HG02642 (cell line): Measurements from ENCODE around the gene NCF1.
"Not testable (repeated sequence)": the region's sequence is repeated elsewhere in the genome, so short reads cannot be mapped to it uniquely, and the experiment has no call there.

ENCODE experiments used
- ATAC-seq: cut with Tn5 transposase; IDR thresholded peaks from one replicate; pipeline ENCODE4 v1.9.1; 2021; ENCODE audit warnings: mild to moderate bottlenecking; ENCODE audit not compliant: unreplicated experiment, poor library complexity

NCF1 gene

GRCh38 chr7:74773760-74774750 is at the start of gene NCF1:
Gene NCF1, plus strand, starts transcription at chr7:74774011. Its CDS starts 21 bp downstream, at chr7:74774032.
- ATAC-seq = peak; percentile 86

GRCh38 chr7:74725840-74726239 is 48.0 kb upstream of the NCF1 start:
- ATAC-seq = no peak

- ATAC-seq = no peak
Measured at GRCh38 chr7:74726309-74727101, 47.3 kb upstream of the NCF1 start.

- not testable (repeated sequence) for ATAC-seq
Measured at GRCh38 chr7:74728686-74729085, 45.1 kb upstream of the NCF1 start.

- ATAC-seq = not testable (repeated sequence)
Measured at GRCh38 chr7:74730186-74730585, 43.6 kb upstream of the NCF1 start.

- ATAC-seq = not testable (repeated sequence)
Measured at GRCh38 chr7:74739974-74740703, 33.7 kb upstream of the NCF1 start.

GRCh38 chr7:74743936-74744557 is 29.8 kb upstream of the NCF1 start:
- not testable (repeated sequence) for ATAC-seq

- not testable (repeated sequence) for ATAC-seq
Measured at GRCh38 chr7:74753921-74754482, 19.8 kb upstream of the NCF1 start.

- not testable (repeated sequence) for ATAC-seq
Measured at GRCh38 chr7:74756673-74757072, 17.1 kb upstream of the NCF1 start.

GRCh38 chr7:74758268-74758667 is 15.5 kb upstream of the NCF1 start:
- ATAC-seq = not testable (repeated sequence)

GRCh38 chr7:74758982-74759381 is 14.8 kb upstream of the NCF1 start:
- ATAC-seq = not testable (repeated sequence)

GRCh38 chr7:74765205-74765918 is 8.4 kb upstream of the NCF1 start:
- peak; percentile 23 for ATAC-seq

GRCh38 chr7:74766509-74766908 is 7.3 kb upstream of the NCF1 start:
- ATAC-seq = peak; percentile 40

- not testable (repeated sequence) for ATAC-seq
Measured at GRCh38 chr7:74766991-74767390, 6.8 kb upstream of the NCF1 start.

- not testable (repeated sequence) for ATAC-seq
Measured at GRCh38 chr7:74770062-74770461, 3.7 kb upstream of the NCF1 start.

- ATAC-seq = not testable (repeated sequence)
Measured at GRCh38 chr7:74772093-74772492, 1.7 kb upstream of the NCF1 start.

GRCh38 chr7:74775111-74775510 is 1.3 kb downstream of the NCF1 start:
- ATAC-seq = peak; percentile 42

GRCh38 chr7:74779053-74779452 is 5.2 kb downstream of the NCF1 start:
- ATAC-seq = not testable (repeated sequence)

GRCh38 chr7:74781746-74782145 is 7.9 kb downstream of the NCF1 start:
- ATAC-seq = not testable (repeated sequence)
